ENCODE results near the gene RFLNA. TPM values are rescaled to one million over a fixed set of nuclear protein-coding genes. Genes with fewer than 3 reads are reported as not detected.

Gene RFLNA
- total and polyA plus RNA-seq, 4 donors = 12.7 to 35.5 (median 18.4) TPM

- peaks cover 13% of the 10 kb centered on the region for H3K27me3 ChIP-seq (ENCODE audit: control insufficient read depth, insufficient read depth, low read length)
- no peak for DNase-seq (ENCODE audit: low read depth in 4 of 6, low spot score in 6 of 6)
- H3K4me1 ChIP-seq (ENCODE audit: control insufficient read depth, insufficient read depth, low read length) = peaks cover 30% of the 10 kb centered on the region
- 85% methylated on average over 14 of the region's 14 CpGs for WGBS (ENCODE audit: insufficient coverage)
- peaks cover 7% of the 10 kb centered on the region for H3K36me3 ChIP-seq (ENCODE audit: control insufficient read depth, insufficient read depth, low read length)
- H3K27ac ChIP-seq (ENCODE audit: low read depth, low read length) = no peak overlapping the region
- no peaks in the 10 kb centered on the region for H3K9me3 ChIP-seq (ENCODE audit: control insufficient read depth, insufficient read depth, low read length)
- H3K4me3 ChIP-seq (ENCODE audit: low read depth, low read length) = no peak overlapping the region
Measured at GRCh38 chr12:124301084-124301654, 6.3 kb downstream of the RFLNA start.

- no peak overlapping the region for H3K4me3 ChIP-seq (ENCODE audit: low read depth, low read length)
- H3K36me3 ChIP-seq (ENCODE audit: control insufficient read depth, insufficient read depth, low read length) = peaks cover 11% of the 10 kb centered on the region
- peaks cover 19% of the 10 kb centered on the region for H3K4me1 ChIP-seq (ENCODE audit: control insufficient read depth, insufficient read depth, low read length)
- no peak for DNase-seq (ENCODE audit: low read depth in 4 of 6, low spot score in 6 of 6)
- H3K27me3 ChIP-seq (ENCODE audit: control insufficient read depth, insufficient read depth, low read length) = peaks cover 3% of the 10 kb centered on the region
- H3K9me3 ChIP-seq (ENCODE audit: control insufficient read depth, insufficient read depth, low read length) = no peaks in the 10 kb centered on the region
- no peak overlapping the region for H3K27ac ChIP-seq (ENCODE audit: low read depth, low read length)
- 88% methylated on average over 17 of the region's 18 CpGs for WGBS (ENCODE audit: insufficient coverage)
Measured at GRCh38 chr12:124302241-124302806, 7.4 kb downstream of the RFLNA start.

GRCh38 chr12:124302807-124303578 is 8.1 kb downstream of the RFLNA start:
- WGBS (ENCODE audit: insufficient coverage) = 71% methylated on average over 27 of the region's 27 CpGs
- H3K36me3 ChIP-seq (ENCODE audit: control insufficient read depth, insufficient read depth, low read length) = peaks cover 11% of the 10 kb centered on the region
- DNase-seq (ENCODE audit: low read depth in 4 of 6, low spot score in 6 of 6) = no peak

GRCh38 chr12:124303579-124304313 is 8.9 kb downstream of the RFLNA start:
- Histone ChIP-seq H3K4me1 (ENCODE audit: control insufficient read depth, insufficient read depth, low read length) (peaks cover 17% of the 10 kb centered on the region), H3K4me3 (ENCODE audit: low read depth, low read length) (no peak overlapping the region), H3K27me3 (ENCODE audit: control insufficient read depth, insufficient read depth, low read length) (no peaks in the 10 kb centered on the region), H3K36me3 (ENCODE audit: control insufficient read depth, insufficient read depth, low read length) (peaks cover 13% of the 10 kb centered on the region), H3K9me3 (ENCODE audit: control insufficient read depth, insufficient read depth, low read length) (no peaks in the 10 kb centered on the region), H3K27ac (ENCODE audit: low read depth, low read length) (no peak overlapping the region)
- DNase-seq (ENCODE audit: low read depth in 4 of 6, low spot score in 6 of 6) = no peak
- 90% methylated on average over 36 of the region's 38 CpGs for WGBS (ENCODE audit: insufficient coverage)

More at GRCh38 chr12:124302807-124303578, 8.1 kb downstream of the RFLNA start:
- Histone ChIP-seq H3K4me1 (ENCODE audit: control insufficient read depth, insufficient read depth, low read length) (peaks cover 17% of the 10 kb centered on the region), H3K27me3 (ENCODE audit: control insufficient read depth, insufficient read depth, low read length) (peaks cover 3% of the 10 kb centered on the region), H3K27ac (ENCODE audit: low read depth, low read length) (no peak overlapping the region), H3K9me3 (ENCODE audit: control insufficient read depth, insufficient read depth, low read length) (no peaks in the 10 kb centered on the region), H3K4me3 (ENCODE audit: low read depth, low read length) (no peak overlapping the region)

GRCh38 chr12:124304314-124304790 is 9.5 kb downstream of the RFLNA start:
- no peak overlapping the region for H3K4me3 ChIP-seq (ENCODE audit: low read depth, low read length)
- H3K9me3 ChIP-seq (ENCODE audit: control insufficient read depth, insufficient read depth, low read length) = no peaks in the 10 kb centered on the region
- no peaks in the 10 kb centered on the region for H3K27me3 ChIP-seq (ENCODE audit: control insufficient read depth, insufficient read depth, low read length)
- DNase-seq (ENCODE audit: low read depth in 4 of 6, low spot score in 6 of 6) = no peak
- H3K4me1 ChIP-seq (ENCODE audit: control insufficient read depth, insufficient read depth, low read length) = peaks cover 17% of the 10 kb centered on the region
- H3K27ac ChIP-seq (ENCODE audit: low read depth, low read length) = no peak overlapping the region
- 96% methylated on average over 20 of the region's 20 CpGs for WGBS (ENCODE audit: insufficient coverage)
- peaks cover 15% of the 10 kb centered on the region for H3K36me3 ChIP-seq (ENCODE audit: control insufficient read depth, insufficient read depth, low read length)

GRCh38 chr12:124305136-124305535 is 10.2 kb downstream of the RFLNA start:
- H3K4me3 ChIP-seq (ENCODE audit: low read depth, low read length) = no peak overlapping the region
- peaks cover 17% of the 10 kb centered on the region for H3K4me1 ChIP-seq (ENCODE audit: control insufficient read depth, insufficient read depth, low read length)
- no peak for DNase-seq (ENCODE audit: low read depth in 4 of 6, low spot score in 6 of 6)
- 85% methylated on average over 10 of the region's 10 CpGs for WGBS (ENCODE audit: insufficient coverage)
- H3K9me3 ChIP-seq (ENCODE audit: control insufficient read depth, insufficient read depth, low read length) = no peaks in the 10 kb centered on the region
- H3K27me3 ChIP-seq (ENCODE audit: control insufficient read depth, insufficient read depth, low read length) = no peaks in the 10 kb centered on the region
- peaks cover 15% of the 10 kb centered on the region for H3K36me3 ChIP-seq (ENCODE audit: control insufficient read depth, insufficient read depth, low read length)
- no peak overlapping the region for H3K27ac ChIP-seq (ENCODE audit: low read depth, low read length)

GRCh38 chr12:124305776-124306685 is 11.1 kb downstream of the RFLNA start:
- H3K9me3 ChIP-seq (ENCODE audit: control insufficient read depth, insufficient read depth, low read length) = no peaks in the 10 kb centered on the region
- H3K27me3 ChIP-seq (ENCODE audit: control insufficient read depth, insufficient read depth, low read length) = no peaks in the 10 kb centered on the region
- no peak overlapping the region for H3K27ac ChIP-seq (ENCODE audit: low read depth, low read length)
- H3K36me3 ChIP-seq (ENCODE audit: control insufficient read depth, insufficient read depth, low read length) = peaks cover 15% of the 10 kb centered on the region
- 95% methylated on average over 19 of the region's 24 CpGs for WGBS (ENCODE audit: insufficient coverage)
- H3K4me1 ChIP-seq (ENCODE audit: control insufficient read depth, insufficient read depth, low read length) = peaks cover 17% of the 10 kb centered on the region
- DNase-seq (ENCODE audit: low read depth in 4 of 6, low spot score in 6 of 6) = no peak
- H3K4me3 ChIP-seq (ENCODE audit: low read depth, low read length) = no peak overlapping the region

GRCh38 chr12:124306686-124307555 is 12.0 kb downstream of the RFLNA start:
- no peaks in the 10 kb centered on the region for H3K9me3 ChIP-seq (ENCODE audit: control insufficient read depth, insufficient read depth, low read length)
- no peaks in the 10 kb centered on the region for H3K27me3 ChIP-seq (ENCODE audit: control insufficient read depth, insufficient read depth, low read length)
- H3K4me3 ChIP-seq (ENCODE audit: low read depth, low read length) = no peak overlapping the region
- no peak for DNase-seq (ENCODE audit: low read depth in 4 of 6, low spot score in 6 of 6)
- H3K4me1 ChIP-seq (ENCODE audit: control insufficient read depth, insufficient read depth, low read length) = peaks cover 15% of the 10 kb centered on the region
- WGBS (ENCODE audit: insufficient coverage) = 85% methylated on average over 26 of the region's 28 CpGs
- no peak overlapping the region for H3K27ac ChIP-seq (ENCODE audit: low read depth, low read length)
- H3K36me3 ChIP-seq (ENCODE audit: control insufficient read depth, insufficient read depth, low read length) = peaks cover 19% of the 10 kb centered on the region
